ELR (cell line): ENCODE measurements around the gene MSH6.

ENCODE experiments used
- DNase-seq: peaks from one replicate; pipeline ENCODE4 v3.0.0-alpha.2; 2015; ENCODE audit warnings: low read depth

MSH6 gene

DNA sequence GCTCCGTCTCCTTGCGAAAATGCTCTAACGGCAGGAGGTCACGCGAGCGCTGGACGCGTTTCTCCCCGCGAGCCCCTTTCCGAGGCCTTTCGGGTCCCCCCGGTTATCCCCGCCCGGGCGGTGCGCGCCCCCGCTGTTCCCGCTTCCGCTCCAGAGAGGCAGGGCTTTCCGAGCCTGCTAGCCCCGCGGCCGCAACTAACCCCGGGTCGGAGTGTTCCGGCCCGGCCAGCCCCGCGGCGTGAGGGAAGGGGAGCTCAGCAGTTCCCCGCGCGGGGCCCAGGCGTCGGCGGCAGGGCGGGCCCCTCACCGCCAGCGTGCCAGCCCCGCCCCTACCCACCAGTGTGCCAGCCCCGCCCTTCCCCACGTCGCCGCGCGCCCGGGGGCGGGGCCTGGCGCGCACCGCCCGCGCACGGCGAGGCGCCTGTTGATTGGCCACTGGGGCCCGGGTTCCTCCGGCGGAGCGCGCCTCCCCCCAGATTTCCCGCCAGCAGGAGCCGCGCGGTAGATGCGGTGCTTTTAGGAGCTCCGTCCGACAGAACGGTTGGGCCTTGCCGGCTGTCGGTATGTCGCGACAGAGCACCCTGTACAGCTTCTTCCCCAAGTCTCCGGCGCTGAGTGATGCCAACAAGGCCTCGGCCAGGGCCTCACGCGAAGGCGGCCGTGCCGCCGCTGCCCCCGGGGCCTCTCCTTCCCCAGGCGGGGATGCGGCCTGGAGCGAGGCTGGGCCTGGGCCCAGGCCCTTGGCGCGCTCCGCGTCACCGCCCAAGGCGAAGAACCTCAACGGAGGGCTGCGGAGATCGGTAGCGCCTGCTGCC lies at the start of gene MSH6:
Gene MSH6 (plus strand): TSS at position 475 of the 815 bp plus-strand sequence. CDS start 89 bp downstream, at position 564.
- DNase-seq: peak; percentile 91

DNA sequence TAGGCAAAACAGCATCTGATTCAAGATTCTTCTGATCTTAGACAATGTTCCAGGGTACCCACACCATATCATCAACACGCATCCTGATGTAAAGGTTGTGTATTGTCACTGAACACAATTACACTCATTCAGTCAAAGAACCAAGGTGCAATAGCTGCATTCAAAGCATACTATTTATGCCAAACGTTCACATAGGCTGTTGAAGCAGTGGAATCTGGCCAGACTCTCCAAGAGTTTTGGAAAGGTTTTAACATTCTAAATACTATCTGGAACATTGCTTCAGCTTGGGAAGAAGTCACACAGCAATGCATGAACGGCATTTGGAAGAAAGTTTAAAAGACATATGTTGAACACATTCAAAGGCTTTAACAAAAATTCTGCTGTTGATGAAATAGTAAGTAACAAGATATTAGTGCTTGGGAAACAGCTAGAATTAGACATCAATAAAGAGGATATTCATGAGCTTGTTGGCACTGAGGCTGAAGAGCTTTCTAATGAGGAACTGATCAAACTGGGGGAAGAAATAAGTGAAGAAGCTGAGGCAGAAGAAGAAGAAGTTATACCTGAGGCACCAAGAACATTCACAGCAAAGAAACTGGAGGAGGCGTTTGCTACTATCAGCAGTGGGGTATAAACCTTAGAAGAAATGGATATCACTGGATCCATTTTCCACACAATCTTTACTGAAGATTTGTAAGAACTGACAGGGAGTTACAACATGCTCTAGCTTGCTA lies 47.6 kb upstream of the MSH6 start:
- DNase-seq: no peak

DNA sequence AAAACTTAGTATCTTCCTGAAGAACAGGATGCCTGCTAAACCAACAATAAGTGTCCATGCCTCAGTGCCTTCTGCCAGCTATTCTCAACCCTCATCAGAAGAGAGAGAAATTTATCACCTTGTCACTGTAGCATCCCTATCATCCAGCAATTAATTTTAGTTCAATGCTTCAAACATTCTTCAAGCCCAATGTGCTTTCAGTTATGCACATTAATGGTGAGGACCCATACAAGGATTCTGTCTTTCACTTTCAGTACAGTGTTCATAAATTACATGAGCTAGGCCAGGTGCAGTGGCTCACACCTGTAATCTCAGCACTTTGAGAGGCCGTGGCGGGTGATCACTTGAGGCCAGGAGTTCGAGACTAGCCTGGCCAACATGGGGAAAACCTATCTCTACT lies 47.0 kb upstream of the MSH6 start:
- DNase-seq: no peak

GRCh38 chr2:47737191-47737975 lies 45.6 kb upstream of the MSH6 start:
- no peak for DNase-seq

DNA sequence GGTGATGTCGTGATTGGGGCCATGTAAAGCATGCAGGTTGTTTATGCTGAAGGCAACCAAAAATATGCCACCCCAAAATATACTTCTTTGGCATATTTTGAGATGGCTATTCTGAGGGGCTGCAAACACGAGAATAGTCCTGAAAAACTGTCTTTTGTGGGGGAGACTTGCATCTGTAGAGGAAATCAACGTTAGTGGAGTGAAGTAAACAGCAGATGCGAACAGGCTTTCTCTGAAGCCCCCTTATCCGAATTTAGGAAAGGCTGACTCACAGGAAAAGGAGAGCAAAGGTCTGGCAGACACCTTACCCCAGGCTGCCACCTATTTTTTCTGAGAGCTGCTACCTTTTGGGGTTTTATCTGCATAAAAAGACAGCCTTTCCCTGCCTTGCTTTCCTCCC lies 44.6 kb upstream of the MSH6 start:
- DNase-seq: no peak

DNA sequence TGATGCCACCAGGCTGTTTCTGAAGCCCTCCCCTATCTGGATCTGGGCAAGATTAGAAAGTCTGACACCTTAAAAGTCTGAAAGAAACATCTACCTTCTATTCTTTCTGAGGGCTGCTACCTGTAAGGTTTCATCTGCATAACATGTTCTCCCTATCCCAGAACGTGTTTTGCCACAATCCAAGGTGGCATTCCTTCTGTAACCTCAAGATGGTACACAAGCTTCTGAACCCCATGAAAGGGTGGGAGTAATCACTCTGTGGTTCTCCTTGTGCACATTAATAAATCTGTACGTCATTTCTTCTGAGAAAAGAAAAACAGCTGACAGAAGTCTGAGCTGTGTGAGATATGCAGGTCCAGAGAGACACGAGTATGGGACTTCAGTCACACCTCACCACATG lies 41.8 kb upstream of the MSH6 start:
- no peak for DNase-seq

DNA sequence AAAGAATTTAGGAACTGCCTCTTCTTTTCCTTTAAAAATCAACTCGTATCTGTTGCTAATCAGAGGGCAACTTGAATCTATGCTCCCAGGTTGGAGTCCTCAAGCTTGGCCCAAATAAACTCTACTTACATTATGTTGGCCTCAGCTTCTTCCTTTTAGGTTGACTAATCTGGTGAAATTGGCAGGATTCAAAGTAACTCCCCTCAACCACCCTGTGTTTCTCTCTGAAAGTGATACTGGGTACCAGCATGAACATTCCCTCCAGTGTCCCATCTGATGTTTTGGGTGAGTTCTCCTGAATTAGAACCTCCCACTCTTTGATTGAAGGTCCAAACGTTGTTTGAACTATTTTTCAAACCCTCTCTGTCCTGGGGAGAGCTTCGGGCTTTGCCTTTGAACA lies 41.3 kb upstream of the MSH6 start:
- DNase-seq: no peak

DNA sequence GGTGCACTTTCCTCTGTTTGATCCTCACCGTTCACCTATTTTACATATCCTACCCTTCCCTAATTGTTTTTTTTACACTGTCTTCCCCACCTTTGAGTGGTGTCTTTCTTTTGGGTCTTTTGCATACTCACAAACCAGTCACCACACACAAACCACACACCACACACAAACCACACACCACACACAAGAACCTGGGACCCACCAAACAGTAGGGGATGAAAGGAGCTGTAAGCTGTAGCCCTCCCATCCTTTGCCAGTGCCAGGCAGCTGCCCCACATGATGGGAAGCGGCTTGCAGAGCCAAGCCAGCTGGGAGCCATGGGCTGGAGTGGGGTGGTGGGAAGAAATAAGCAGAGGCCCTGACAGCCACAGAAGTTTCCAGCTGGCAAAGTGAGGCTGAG lies 38.9 kb upstream of the MSH6 start:
- DNase-seq: no peak

DNA sequence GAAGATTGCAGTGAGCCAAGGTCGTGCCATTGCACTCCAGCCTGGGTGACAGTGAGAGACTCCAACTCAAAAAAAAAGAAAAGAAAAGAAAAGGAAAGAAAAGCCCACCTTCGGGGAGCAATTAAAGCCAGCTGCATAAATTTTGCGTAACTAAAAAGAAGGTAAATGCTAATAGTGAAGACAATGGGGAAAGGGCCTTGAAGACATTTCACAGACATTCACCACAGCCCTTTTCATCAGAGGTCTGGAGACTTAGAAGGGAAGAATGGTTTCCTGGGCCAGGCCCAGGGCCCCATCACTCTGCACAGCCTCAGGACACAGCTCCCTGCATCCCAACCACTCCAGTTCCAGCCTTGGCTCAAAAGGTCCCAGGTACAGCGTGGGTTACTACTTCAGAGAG lies 35.1 kb upstream of the MSH6 start:
- DNase-seq: no peak

DNA sequence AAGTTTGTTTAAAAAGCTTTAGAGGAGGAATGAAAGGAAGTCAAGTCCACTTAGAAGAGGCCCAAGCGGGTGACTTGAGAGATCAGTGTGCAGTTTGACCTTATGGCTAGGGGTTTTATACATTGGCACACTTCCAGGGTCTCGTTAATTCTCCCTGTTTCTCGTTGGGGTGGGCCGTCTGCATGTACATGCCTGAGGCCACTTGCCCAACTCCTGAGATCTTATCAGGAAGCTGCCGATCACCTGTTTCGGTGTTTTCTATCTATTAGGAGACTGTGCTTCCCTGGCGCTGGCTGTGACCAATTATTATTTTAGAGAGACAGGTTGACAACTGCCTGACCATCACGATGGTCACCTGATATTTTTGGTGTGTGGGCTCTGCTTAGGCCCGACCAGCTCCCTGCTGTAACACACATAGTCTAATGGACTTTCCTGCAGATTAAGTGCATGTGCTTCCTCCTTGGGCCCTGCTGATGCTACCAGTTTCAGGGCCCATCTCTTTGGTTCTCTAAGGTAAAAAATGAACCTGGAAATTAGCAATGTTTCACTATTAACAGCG lies 31.0 kb upstream of the MSH6 start:
- DNase-seq: no peak

GRCh38 chr2:47767497-47767844 lies 15.5 kb upstream of the MSH6 start:
- no peak for DNase-seq

DNA sequence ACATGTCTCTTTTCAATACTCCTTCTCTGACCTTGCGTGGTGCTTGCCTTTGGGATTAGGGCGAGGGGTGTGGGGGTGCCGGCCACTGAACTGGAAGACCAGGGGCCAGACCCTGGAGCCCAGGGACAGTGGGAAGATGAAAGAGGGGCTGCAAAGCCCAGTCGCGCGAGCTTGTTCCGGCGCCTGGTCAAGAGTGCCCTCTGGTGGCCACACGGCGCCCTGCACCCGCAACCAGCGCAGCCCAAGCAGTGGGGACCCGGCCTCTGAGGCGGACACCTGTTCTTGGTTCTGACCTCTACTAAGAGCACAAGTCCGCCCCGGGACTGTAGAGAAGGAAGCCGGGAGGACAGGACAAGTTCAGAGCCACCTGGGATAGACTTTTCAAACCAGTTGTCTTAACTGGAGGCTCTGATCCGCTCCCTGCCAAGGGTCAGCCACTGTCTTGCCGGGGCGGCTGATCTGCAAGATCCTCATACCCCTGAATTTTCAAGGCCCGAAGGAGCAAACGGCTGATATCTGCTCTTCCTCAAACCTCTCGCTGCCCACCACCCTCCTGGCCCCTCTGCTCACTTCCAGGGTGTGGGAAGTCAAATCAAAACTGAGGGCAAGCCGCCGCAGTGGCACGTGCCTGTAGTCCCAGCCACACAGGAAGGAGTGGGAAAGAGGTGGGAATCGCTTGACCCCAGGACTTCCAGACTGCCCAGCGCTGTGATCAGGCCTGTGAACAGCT lies 14.9 kb upstream of the MSH6 start:
- peak; percentile 56 for DNase-seq

GRCh38 chr2:47769318-47769717 lies 13.6 kb upstream of the MSH6 start:
- DNase-seq: no peak

DNA sequence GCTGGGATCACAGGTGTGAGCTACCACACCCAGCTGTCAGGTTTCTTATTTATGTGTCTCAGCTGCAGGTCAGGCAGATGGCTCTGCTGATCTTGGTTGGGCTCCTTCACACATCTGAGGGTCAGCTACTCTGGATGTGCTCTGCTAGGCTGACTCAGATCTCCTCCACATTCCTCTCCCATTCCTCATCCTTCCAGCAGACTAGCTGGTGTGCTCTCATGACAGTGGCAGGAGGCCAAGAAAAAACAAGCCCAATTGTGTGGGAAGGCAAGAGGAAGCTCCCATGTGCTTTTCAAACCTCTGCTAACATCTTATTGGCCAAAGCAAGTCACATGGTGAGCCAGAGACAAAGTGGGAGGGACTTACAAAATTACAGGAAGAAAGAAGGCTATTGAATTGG lies 11.7 kb upstream of the MSH6 start:
- DNase-seq: peak; percentile 99

DNA sequence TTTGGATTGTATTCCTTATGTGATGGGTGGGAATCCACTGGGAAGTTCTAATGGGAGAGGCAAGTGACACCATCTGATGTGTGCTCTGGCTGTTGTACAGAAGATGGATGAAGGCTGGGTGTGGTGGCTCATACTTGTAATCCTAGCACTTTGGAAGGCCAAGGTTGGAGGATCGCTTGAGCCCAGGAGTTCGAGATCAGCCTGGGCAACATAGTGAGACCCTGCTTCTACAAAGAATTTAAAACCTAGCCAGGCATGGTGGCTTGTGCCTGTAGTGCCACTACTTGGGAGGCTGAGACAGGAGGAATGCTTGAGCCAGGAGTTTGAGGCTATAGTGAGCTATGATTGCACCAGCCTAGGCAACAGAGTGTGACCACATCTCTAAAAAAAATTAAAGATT lies 10.6 kb upstream of the MSH6 start:
- no peak for DNase-seq

GRCh38 chr2:47774567-47774966 lies 8.4 kb upstream of the MSH6 start:
- DNase-seq: no peak

DNA sequence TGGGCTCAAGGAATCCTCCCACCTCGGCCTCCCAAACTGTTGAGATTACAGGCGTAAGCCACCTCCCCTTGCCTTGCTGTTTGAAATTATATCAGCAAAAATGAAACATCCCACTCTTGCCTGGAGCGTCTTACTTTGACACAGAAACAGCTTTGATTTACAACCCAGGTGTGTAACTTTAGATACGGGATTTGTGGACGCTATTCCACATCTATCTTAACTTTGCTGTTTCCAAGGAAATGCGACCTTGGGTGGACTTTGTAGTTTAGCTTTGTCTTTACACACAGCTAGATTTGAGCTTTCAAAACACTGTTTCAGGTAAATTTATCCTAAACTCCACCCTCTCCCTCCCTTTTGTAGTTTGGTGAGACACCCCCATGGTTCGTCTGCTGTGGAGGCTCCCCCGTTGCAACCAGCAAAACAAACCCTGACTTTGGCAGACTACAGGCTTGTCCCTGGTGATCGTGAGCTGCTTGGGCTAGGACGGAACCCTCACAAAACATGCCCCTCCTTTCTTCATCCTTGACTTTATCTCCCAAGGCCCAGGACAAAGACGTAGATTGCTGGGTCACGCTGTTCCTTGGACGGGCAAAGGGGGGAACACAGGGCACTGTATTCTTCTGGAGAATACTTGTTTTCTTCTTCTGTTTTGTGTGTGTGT lies 5.5 kb upstream of the MSH6 start:
- DNase-seq: no peak

- DNase-seq: no peak
Observed at GRCh38 chr2:47778698-47779425, 4.1 kb upstream of the MSH6 start.

- no peak for DNase-seq
Observed at GRCh38 chr2:47779426-47779790, 3.5 kb upstream of the MSH6 start.

DNA sequence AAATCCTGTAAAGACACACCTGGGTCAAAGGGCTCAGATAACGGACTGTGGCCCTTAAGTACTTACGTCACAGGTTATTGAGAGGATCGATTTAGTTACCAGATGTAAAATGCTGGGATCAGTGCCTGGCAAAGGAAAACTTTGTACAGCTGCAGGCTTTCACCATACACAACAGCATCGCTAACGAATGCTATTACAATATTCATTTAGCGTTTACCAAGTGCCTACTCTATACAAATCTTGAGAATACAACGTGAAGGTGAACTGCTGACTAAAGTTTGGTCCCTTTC lies 619 bp upstream of the MSH6 start:
- no peak for DNase-seq
